GM12878 (cell line): ENCODE measurements around the gene SSH2. TPM values are rescaled to one million over a fixed set of nuclear protein-coding genes. Genes with fewer than 3 reads are reported as not detected.

Experiments
- ATAC-seq: fragments of 200-7000 bp; cut with Tn5 transposase; 3 replicates; pipeline ENCODE4 v1.9.1; 2020; ENCODE audit warnings: mild to moderate bottlenecking, moderate library complexity
- BruUV-seq: library from RNA; stranded (reverse); fragments of 400-500 nt; replicated peaks from 2 replicates; lab custom pipeline; 2021; lab: Mats Ljungman, UMichigan
- CTCF ChIA-PET: fragments of 300-600 bp; sonication (Branson Sonifier 250); formaldehyde crosslinking; extraction: SDS; loops from one replicate; lab custom pipeline; 2021; ENCODE audit warnings: inconsistent platforms; lab: Yijun Ruan, JAX
- POLR2A ChIA-PET: fragments of 350-600 bp; formaldehyde crosslinking; extraction: SDS; loops from one replicate; lab custom pipeline; 2021; ENCODE audit warnings: inconsistent platforms; lab: Charles Lee
- RAD21 ChIA-PET: fragments of 300-600 bp; sonication (Branson Sonifier 250); formaldehyde crosslinking; loops from one replicate; lab custom pipeline; 2023; ENCODE audit warnings: antibody characterized with exemption; ENCODE audit not compliant: unreplicated experiment; lab: Charles Lee
- SMC1A ChIA-PET: fragments of 300-600 bp; sonication (Branson Sonifier 250); formaldehyde crosslinking; loops from one replicate; lab custom pipeline; 2023; ENCODE audit not compliant: unreplicated experiment, uncharacterized antibody; lab: Charles Lee
- DNase-seq: peaks from one replicate; pipeline ENCODE4 v3.0.0-alpha.2; 2011; ENCODE audit warnings: low read depth, low spot score
- FAIRE-seq: peaks from 3 replicates; lab custom pipeline; 2011; peaks lifted over from hg19 to GRCh38; lab: Jason Lieb, UNC
- H2AFZ ChIP-seq: 2 replicates; pipeline ENCODE4 v1.6.0; 2011; ENCODE audit warnings: low read depth, low read length, control low read depth; ENCODE audit not compliant: control insufficient read depth
- H3K27ac ChIP-seq: 2 replicates; pipeline ENCODE4 v1.5.1; 2011; ENCODE audit warnings: control low read depth; ENCODE audit not compliant: control insufficient read depth, insufficient read depth
- H3K27me3 ChIP-seq, 2 experiments: replicated peaks in 1 of 2; 2 replicates each; pipeline versions ENCODE4 v1.6.0 to v1.6.1; 2011; ENCODE audit warnings: low read length in 1 of 2; ENCODE audit not compliant: control insufficient read depth in 2 of 2, insufficient read depth in 2 of 2
- H3K36me3 ChIP-seq, 2 experiments: 2 replicates each; pipeline ENCODE4 v1.5.1; 2011; ENCODE audit warnings: low read length in 1 of 2; ENCODE audit not compliant: control insufficient read depth in 2 of 2, insufficient read depth in 2 of 2
- H3K4me1 ChIP-seq: 2 replicates; pipeline ENCODE4 v1.6.1; 2011; ENCODE audit warnings: mild to moderate bottlenecking, low read length, moderate library complexity, mixed read lengths; ENCODE audit not compliant: control insufficient read depth, insufficient read depth
- H3K4me2 ChIP-seq: 2 replicates; pipeline ENCODE4 v1.6.0; 2011; ENCODE audit warnings: control low read depth; ENCODE audit not compliant: control insufficient read depth, insufficient read depth
- H3K4me3 ChIP-seq: fragments of 200-600 bp; sonication (generic); 2 replicates; pipeline ENCODE4 v1.5.1; 2016
- H3K79me2 ChIP-seq: 2 replicates; pipeline ENCODE4 v1.6.0; 2011; ENCODE audit warnings: low read length; ENCODE audit not compliant: control insufficient read depth, insufficient read depth
- H3K9ac ChIP-seq: 2 replicates; pipeline ENCODE4 v1.8.0; 2011; ENCODE audit warnings: low read length, control low read depth, mixed read lengths; ENCODE audit not compliant: control insufficient read depth, insufficient read depth
- H3K9me3 ChIP-seq: replicated peaks from 3 replicates; pipeline ENCODE4 v1.5.1; 2011; ENCODE audit warnings: mild to moderate bottlenecking, low read length; ENCODE audit not compliant: control insufficient read depth, insufficient read depth
- H4K20me1 ChIP-seq: 2 replicates; pipeline ENCODE4 v1.6.0; 2011; ENCODE audit not compliant: control insufficient read depth, insufficient read depth
- BHLHE40 ChIP-seq, 2 experiments: fragments of 450-650 bp in 1 of 2; IDR thresholded peaks; 2 replicates each; pipeline ENCODE4 v1.6.1; 2011 to 2017; ENCODE audit warnings: low read depth in 2 of 2, borderline replicate concordance in 1 of 2, improper control_type of control experiment in 1 of 2, low read length in 1 of 2, mild to moderate bottlenecking in 1 of 2
- CBX5 ChIP-seq: sonication (generic); IDR thresholded peaks from 2 replicates; pipeline ENCODE4 v1.6.1; 2016; ENCODE audit warnings: low read depth, moderate library complexity, mild to moderate bottlenecking, inconsistent platforms
- CHD1 ChIP-seq: IDR thresholded peaks from 2 replicates; pipeline ENCODE4 v1.6.1; 2012; ENCODE audit warnings: low read depth, low read length, improper control_type of control experiment
- GABPA ChIP-seq: IDR thresholded peaks from 2 replicates; pipeline ENCODE4 v1.6.1; 2014; ENCODE audit warnings: antibody characterized with exemption, low read depth, mild to moderate bottlenecking, inconsistent platforms
- HDAC2 ChIP-seq: fragments of 200-600 bp; sonication (generic); IDR thresholded peaks from 2 replicates; pipeline ENCODE4 v1.6.1; 2017
- MXI1 ChIP-seq: fragments of 150-350 bp; IDR thresholded peaks from 2 replicates; pipeline ENCODE4 v1.6.1; 2011; ENCODE audit warnings: low read depth, mild to moderate bottlenecking, inconsistent platforms, low read length, improper control_type of control experiment
- NBN ChIP-seq: fragments of 450-650 bp; IDR thresholded peaks from 2 replicates; pipeline ENCODE4 v1.6.1; 2016
- PAX8 ChIP-seq: fragments of 450-650 bp; IDR thresholded peaks from 2 replicates; pipeline ENCODE4 v1.6.1; 2017; ENCODE audit warnings: mild to moderate bottlenecking, moderate library complexity
- SIN3A ChIP-seq: IDR thresholded peaks from 2 replicates; pipeline ENCODE4 v1.6.1; 2012; ENCODE audit warnings: low read depth, low read length, improper control_type of control experiment
- SMAD5 ChIP-seq: IDR thresholded peaks from 2 replicates; pipeline ENCODE4 v1.6.1; 2016; ENCODE audit warnings: antibody characterized with exemption, low read depth
- YBX1 ChIP-seq: fragments of 450-650 bp; IDR thresholded peaks from 2 replicates; pipeline ENCODE4 v1.6.1; 2016; ENCODE audit warnings: antibody characterized with exemption
- ZBTB11 ChIP-seq: fragments of 450-650 bp; formaldehyde crosslinking; IDR thresholded peaks from 2 replicates; pipeline ENCODE4 v1.5.0; 2022; ENCODE audit warnings: mild to moderate bottlenecking, missing genetic modification characterization
- WGBS: methylation state at CpG from one replicate; pipeline ENCODE4 v1.1.6; 2016; ENCODE audit warnings: low lambda C conversion rate; ENCODE audit not compliant: insufficient replicate concordance, insufficient coverage; ENCODE audit errors: missing lambda C conversion rate; 5-methylcytosine and 5-hydroxymethylcytosine counted together
- in situ Hi-C: fragments of 300-500 bp; cut with MboI; formaldehyde crosslinking; loops from 9 replicates; pipeline ENCODE4 v1.14.3; 2018; ENCODE audit warnings: mixed read lengths
- intact Hi-C: fragments of 100-400 bp; cut with micrococcal nuclease; formaldehyde crosslinking; loops from one replicate; pipeline ENCODE4 v1.14.2; 2022; ENCODE audit not compliant: unreplicated experiment
- polyA plus RNA-seq, 11 experiments: library from polyadenylated mRNA; depleted of rRNA in 4 of 11; unstranded in 6 of 11; stranded (reverse) in 5 of 11; fragments of >200 nt; fragmentation: Nextera tagmentation in 4 of 11; fragmentation: Illumina TruSeq in 1 of 11; extraction: Ambion mirVana in 4 of 11; extraction: Trizol in 1 of 11; gene quantifications; 1 replicate in 1 of 11; 2 replicates in 10 of 11; pipeline versions ENCODE4 v1.2.1 to v1.2.3, GENCODE V29; 2011 to 2016; ENCODE audit warnings: inconsistent platforms in 2 of 11, missing spikeins in 2 of 11, low read depth in 1 of 11
- total RNA-seq, 4 experiments: library from RNA; depleted of rRNA in 3 of 4; stranded (reverse); fragments of >200 nt in 3 of 4; fragmentation: Illumina TruSeq in 1 of 4; extraction: Trizol in 1 of 4; gene quantifications; 2 replicates each; pipeline versions ENCODE4 v1.2.1 to v1.2.3, GENCODE V29; 2013 to 2021

Gene SSH2
- total and polyA plus RNA-seq, 10 of the 15 experiments (the other 5 are each of a cell fraction or from before 2014, with no cell fraction given) = 9.3 to 65.9 (median 34.0) TPM

GRCh38 chr17:29664743-29665480 lies 265.1 kb downstream of the SSH2 start (continued):
- no peak for TF ChIP-seq ZBTB11 (CRISPR knock-in tag)
- no peak for TF ChIP-seq SIN3A
- no peak for TF ChIP-seq NBN
- no peak for TF ChIP-seq BHLHE40 (IDR thresholded peaks at IDR 0.05; ENCODE audit: borderline replicate concordance in 1 of 2, low read depth in 2 of 2, low read length in 1 of 2)

GRCh38 chr17:29663155-29663554 lies 266.9 kb downstream of the SSH2 start:
- H3K4me1 ChIP-seq = peaks cover 8% of the 10 kb centered on the region
- H4K20me1 ChIP-seq = no peaks in the 10 kb centered on the region
- SMC1A ChIA-PET = interaction anchor here (0.6 to 1.4 kb wide), 6 partner anchors 9 to 145 kb away, joined by 3 to 4 read pairs (median 3); no protein-coding TSS in a partner anchor
- FAIRE-seq = no peak
- 78% methylated on average over 1 of the region's 1 CpG for WGBS
- H3K4me2 ChIP-seq = no peak overlapping the region
- no peak overlapping the region for H3K27ac ChIP-seq
- DNase-seq = no peak
- TF ChIP-seq CHD1 = no peak
- TF ChIP-seq HDAC2 = no peak
- no peak for TF ChIP-seq PAX8
- no peak for TF ChIP-seq CBX5
- TF ChIP-seq GABPA = no peak
- no peak for TF ChIP-seq YBX1
- no peak for TF ChIP-seq SMAD5
- TF ChIP-seq MXI1 = no peak
- no peak overlapping the region for H2AFZ ChIP-seq
- no peak for ATAC-seq
- POLR2A ChIA-PET = interaction anchor here (0.9 to 1.2 kb wide), 4 partner anchors 12 to 42 kb away, joined by 3 read pairs; no protein-coding TSS in a partner anchor
- BruUV-seq = no TSS peak
- H3K4me3 ChIP-seq = no peak overlapping the region
- no peaks in the 10 kb centered on the region for H3K9me3 ChIP-seq
- H3K27me3 ChIP-seq = no peaks in the 10 kb centered on the region
- intact Hi-C loops (no loop called here), in situ Hi-C loops (no loop called here)
- no peaks in the 10 kb centered on the region for H3K79me2 ChIP-seq
- CTCF ChIA-PET = interaction anchor here (0.9 to 4.0 kb wide), 8 partner anchors 8 to 144 kb away, joined by 3 to 17 read pairs (median 4); no protein-coding TSS in a partner anchor
- peaks cover 5 to 38% of the 10 kb centered on the region in 2 experiments for H3K36me3 ChIP-seq
- RAD21 ChIA-PET = interaction anchor here (1.2 kb wide), 1 partner anchor 116 kb away, joined by 5 read pairs; no protein-coding TSS in a partner anchor
- H3K9ac ChIP-seq = no peak overlapping the region
